Mesodermal cell (in vitro differentiated cells): ENCODE results near the gene SMAD7.

Experiments used
- H3K27ac ChIP-seq: 2 replicates; pipeline ENCODE4 v1.7.0; 2013; ENCODE audit warnings: mild to moderate bottlenecking, low read depth, low read length, moderate library complexity; ENCODE audit not compliant: severe bottlenecking
- H3K36me3 ChIP-seq: 2 replicates; pipeline ENCODE4 v1.7.1; 2013; ENCODE audit warnings: mild to moderate bottlenecking, low read length, moderate library complexity; ENCODE audit not compliant: control insufficient read depth, insufficient read depth
- H3K4me1 ChIP-seq: one replicate; pipeline ENCODE4 v1.7.1; 2013; ENCODE audit warnings: mild to moderate bottlenecking, low read length; ENCODE audit not compliant: insufficient read depth, control insufficient read depth, poor library complexity, severe bottlenecking
- H3K4me3 ChIP-seq: 2 replicates; pipeline ENCODE4 v1.7.0; 2013; ENCODE audit warnings: low read length, control low read depth, mild to moderate bottlenecking; ENCODE audit not compliant: insufficient read depth, poor library complexity, severe bottlenecking; ENCODE audit errors: extremely low read depth
- H3K9me3 ChIP-seq: 2 replicates; pipeline ENCODE4 v1.7.1; 2013; ENCODE audit warnings: mild to moderate bottlenecking, low read length, moderate library complexity; ENCODE audit not compliant: control insufficient read depth
- WGBS, 2 experiments: methylation state at CpG; one replicate each; pipeline ENCODE4 v1.1.5; 2013; ENCODE audit warnings: missing lambda C conversion rate in 2 of 2; ENCODE audit not compliant: insufficient coverage in 2 of 2; 5-methylcytosine and 5-hydroxymethylcytosine counted together

Gene SMAD7

DNA sequence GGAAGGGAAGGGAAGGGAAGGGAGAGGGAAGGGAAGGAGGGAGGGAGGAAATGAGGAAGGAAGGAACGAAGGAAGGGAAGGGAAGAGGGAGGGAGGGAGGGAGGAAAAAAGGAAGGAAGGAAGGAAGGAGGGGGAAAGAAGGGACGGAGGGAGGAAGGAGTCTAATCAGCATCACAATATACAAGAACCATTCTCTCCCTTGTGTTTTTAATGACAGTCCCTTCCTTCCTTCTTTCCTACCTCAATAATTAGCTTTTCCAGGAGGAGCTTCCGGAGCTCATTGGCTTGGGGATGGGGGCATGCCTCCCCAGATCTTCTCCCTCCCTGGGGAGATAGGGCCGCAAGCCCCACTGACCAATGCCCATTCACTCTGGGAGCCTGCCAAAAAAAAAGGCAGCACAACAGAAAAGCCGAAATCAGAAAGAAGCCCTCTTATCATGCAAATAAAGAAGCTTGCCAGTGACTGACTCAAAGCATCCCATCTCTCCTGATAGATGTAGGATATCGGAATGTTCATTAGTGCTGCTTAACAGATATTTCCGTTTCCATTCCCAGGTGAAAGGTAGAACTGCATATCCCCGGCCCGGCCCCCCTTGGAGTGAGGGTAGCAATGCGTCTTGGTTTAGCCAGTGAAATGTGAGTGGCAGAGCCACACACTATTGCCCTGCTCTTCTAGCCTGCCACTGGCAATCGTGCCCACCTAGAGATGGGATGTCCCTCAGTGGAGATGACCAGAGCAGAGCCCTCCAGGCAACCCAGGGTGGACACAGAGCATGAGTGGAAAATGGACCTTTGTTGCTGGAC, 17.8 kb upstream of the SMAD7 start:
- H3K9me3 ChIP-seq = no peaks in the 10 kb centered on the region
- H3K4me1 ChIP-seq = peaks cover 18% of the 10 kb centered on the region
- WGBS, 2 experiments = 34 to 52% methylated on average over 3 to 7 of the region's 11 CpGs
- H3K36me3 ChIP-seq = no peaks in the 10 kb centered on the region
- no peak overlapping the region for H3K27ac ChIP-seq
- no peak overlapping the region for H3K4me3 ChIP-seq

- 94 to 100% methylated on average over 2 of the region's 2 CpGs for WGBS, 2 experiments
- H3K4me1 ChIP-seq = peaks cover 22% of the 10 kb centered on the region
- H3K36me3 ChIP-seq = no peaks in the 10 kb centered on the region
- no peaks in the 10 kb centered on the region for H3K9me3 ChIP-seq
- no peak overlapping the region for H3K4me3 ChIP-seq
- no peak overlapping the region for H3K27ac ChIP-seq
These were observed 16.8 kb upstream of the SMAD7 start for GRCh38 chr18:48967545-48967944.

DNA sequence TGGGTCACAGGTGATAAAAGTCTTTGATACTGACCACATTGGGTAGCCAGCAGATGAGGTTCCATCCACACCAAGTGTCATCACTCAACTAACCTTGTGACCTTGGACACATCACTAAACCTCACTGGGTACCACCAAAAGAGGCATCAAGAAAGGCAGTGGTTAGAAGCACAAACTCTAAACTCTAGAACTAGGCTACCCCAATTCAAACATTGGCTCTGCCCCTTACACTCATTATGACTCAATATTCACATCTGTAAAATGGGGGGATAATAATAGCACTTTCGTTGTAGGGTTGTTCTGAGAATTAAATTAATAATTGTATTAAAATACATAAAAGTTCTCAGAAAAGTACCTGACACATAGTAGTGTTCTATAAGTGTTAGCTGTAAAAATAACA, 15.8 kb upstream of the SMAD7 start:
- H3K27ac ChIP-seq = no peak overlapping the region
- no CpG with 5 or more reads among the region's 1 CpG for WGBS, 2 experiments
- peaks cover 28% of the 10 kb centered on the region for H3K4me1 ChIP-seq
- H3K36me3 ChIP-seq = no peaks in the 10 kb centered on the region
- H3K9me3 ChIP-seq = no peaks in the 10 kb centered on the region
- no peak overlapping the region for H3K4me3 ChIP-seq

GRCh38 chr18:48963586-48964470, 13.1 kb upstream of the SMAD7 start:
- Histone ChIP-seq H3K4me3 (no peak overlapping the region), H3K27ac (peak overlapping the region; percentile 2), H3K9me3 (no peaks in the 10 kb centered on the region), H3K4me1 (peaks cover 51% of the 10 kb centered on the region), H3K36me3 (no peaks in the 10 kb centered on the region)
- 78 to 89% methylated on average over 4 to 5 of the region's 10 CpGs for whole genome bisulfite sequencing, 2 experiments

DNA sequence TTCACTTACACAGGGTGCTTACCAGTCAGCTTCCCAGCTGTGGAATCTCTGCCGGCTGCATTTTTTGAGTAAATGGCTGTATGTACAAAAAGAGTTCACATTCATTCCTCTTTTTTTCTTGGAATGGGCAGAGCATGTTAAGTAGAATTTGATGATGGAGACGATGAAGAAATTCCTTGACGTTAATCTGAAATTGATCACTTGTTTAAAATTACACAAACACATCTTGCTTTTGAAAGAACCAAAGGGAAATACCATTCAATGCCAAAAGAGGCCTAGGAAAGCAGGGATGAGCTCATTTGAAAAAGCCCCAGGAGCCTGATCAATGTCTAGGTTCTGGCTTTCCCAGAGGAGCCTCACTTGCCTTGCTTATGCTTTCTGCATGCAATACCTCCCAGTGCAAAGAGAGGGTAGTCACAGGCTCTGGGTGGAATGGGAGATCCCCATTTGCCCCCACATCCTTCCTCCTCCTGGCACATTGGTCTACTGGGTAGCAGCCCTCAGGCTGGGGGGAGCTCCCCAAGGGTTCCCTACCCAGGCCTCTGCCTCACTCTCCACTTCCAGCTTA, 12.3 kb upstream of the SMAD7 start:
- Histone ChIP-seq H3K9me3 (no peaks in the 10 kb centered on the region), H3K27ac (peak overlapping the region; percentile 3), H3K4me1 (peaks cover 48% of the 10 kb centered on the region), H3K36me3 (no peaks in the 10 kb centered on the region), H3K4me3 (no peak overlapping the region)
- 100% methylated on average over 1 of the region's 3 CpGs; no CpG with 5 or more reads in 1 of the 2 experiments for WGBS, 2 experiments

GRCh38 chr18:48962252-48962993, 11.7 kb upstream of the SMAD7 start:
- Histone ChIP-seq H3K36me3 (no peaks in the 10 kb centered on the region), H3K4me3 (no peak overlapping the region), H3K27ac (peak overlapping the region; percentile 3), H3K4me1 (peaks cover 48% of the 10 kb centered on the region), H3K9me3 (no peaks in the 10 kb centered on the region)
- WGBS, 2 experiments = 77 to 78% methylated on average over 6 to 8 of the region's 13 CpGs

- no peak overlapping the region for H3K4me3 ChIP-seq
- no peaks in the 10 kb centered on the region for H3K9me3 ChIP-seq
- no peak overlapping the region for H3K27ac ChIP-seq
- WGBS, 2 experiments = 91 to 100% methylated on average over 8 to 12 of the region's 12 CpGs
- H3K36me3 ChIP-seq = no peaks in the 10 kb centered on the region
- peaks cover 55% of the 10 kb centered on the region for H3K4me1 ChIP-seq
These were observed 10.8 kb upstream of the SMAD7 start for GRCh38 chr18:48961547-48961946.

DNA sequence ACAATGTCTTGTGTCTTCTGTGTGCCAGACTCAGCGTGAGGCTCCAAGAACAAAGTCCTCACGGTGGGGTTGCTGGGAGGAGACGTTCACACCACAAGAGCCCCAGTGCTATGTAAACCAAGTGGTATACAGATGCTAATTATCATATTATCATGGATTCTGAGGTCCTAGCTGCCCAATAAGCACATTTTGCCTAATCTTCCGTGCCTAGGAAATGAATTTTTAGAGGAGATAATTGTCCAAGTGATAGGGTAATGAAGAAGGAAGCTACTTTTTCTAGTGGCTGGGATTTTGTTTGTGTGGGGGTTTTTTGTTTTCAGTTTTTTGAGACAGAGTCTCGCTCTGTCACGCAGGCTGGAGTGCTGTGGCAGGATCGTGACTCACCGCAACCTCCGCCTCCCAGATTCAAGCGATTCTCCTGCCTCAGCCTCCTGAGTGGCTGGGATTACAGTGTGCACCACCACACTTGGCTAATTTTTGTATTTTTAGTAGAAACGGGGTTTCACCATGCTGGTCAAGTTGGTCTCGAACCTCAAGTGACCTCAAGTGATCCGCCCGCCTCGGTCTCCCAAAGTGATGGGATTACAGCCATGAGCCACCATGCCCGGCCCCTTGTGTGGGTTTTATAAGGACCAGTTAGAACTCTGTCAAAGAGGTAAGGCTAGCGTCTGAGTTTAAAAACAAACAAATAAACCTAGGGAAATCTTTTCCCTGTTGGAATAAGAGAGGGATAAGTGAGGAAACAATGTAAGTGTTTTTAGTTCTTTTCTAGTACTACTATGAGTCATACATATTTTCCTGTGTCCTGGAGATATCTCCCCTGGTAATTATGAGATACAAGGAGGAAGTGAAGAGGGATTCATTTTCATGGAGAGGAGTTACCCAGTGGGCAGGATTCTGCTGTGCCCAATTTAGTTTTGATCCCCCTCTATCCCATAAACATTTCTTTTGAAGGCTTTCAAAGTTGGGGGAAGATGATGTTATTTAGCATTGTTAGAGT, 9.5 kb upstream of the SMAD7 start:
- 10 to 17% methylated on average over 10 to 14 of the region's 17 CpGs for WGBS, 2 experiments
- no peaks in the 10 kb centered on the region for H3K36me3 ChIP-seq
- no peak overlapping the region for H3K4me3 ChIP-seq
- H3K27ac ChIP-seq = peak overlapping the region; percentile 90
- H3K4me1 ChIP-seq = peaks cover 64% of the 10 kb centered on the region
- H3K9me3 ChIP-seq = no peaks in the 10 kb centered on the region

- H3K27ac ChIP-seq = peak overlapping the region; percentile 90
- H3K4me1 ChIP-seq = peaks cover 71% of the 10 kb centered on the region
- no peak overlapping the region for H3K4me3 ChIP-seq
- H3K36me3 ChIP-seq = no peaks in the 10 kb centered on the region
- WGBS, 2 experiments = 21 to 23% methylated on average over 7 of the region's 7 CpGs
- no peaks in the 10 kb centered on the region for H3K9me3 ChIP-seq
These were observed 8.8 kb upstream of the SMAD7 start for GRCh38 chr18:48959551-48959920.
